Fibroblast of the aortic adventitia (primary cell): Measurements from ENCODE around the gene KATNIP. TPM values are rescaled to one million over a fixed set of nuclear protein-coding genes. Genes with fewer than 3 reads are reported as not detected.

Source experiments
- DNase-seq: peaks from one replicate; pipeline ENCODE4 v3.0.0-alpha.2; 2010; ENCODE audit warnings: low read depth
- H3K4me3 ChIP-seq: 2 replicates; pipeline ENCODE4 v1.5.1; 2011; ENCODE audit warnings: low read depth, mild to moderate bottlenecking, control low read depth, low read length, moderate library complexity
- total RNA-seq: library from RNA; depleted of rRNA; stranded (reverse); fragments of >200 nt; gene quantifications from 2 replicates; pipeline ENCODE4 v1.2.3, GENCODE V29; 2012; ENCODE audit warnings: low replicate concordance
- TF ChIP-seq, protein P1 (sequence below): IDR thresholded peaks from 2 replicates; pipeline ENCODE4 v1.5.1; 2011; ENCODE audit warnings: mild to moderate bottlenecking, low read length, control low read depth, inconsistent platforms; ENCODE audit not compliant: insufficient read depth

KATNIP gene
- total RNA-seq, 1 donor: 23.0 TPM

DNA sequence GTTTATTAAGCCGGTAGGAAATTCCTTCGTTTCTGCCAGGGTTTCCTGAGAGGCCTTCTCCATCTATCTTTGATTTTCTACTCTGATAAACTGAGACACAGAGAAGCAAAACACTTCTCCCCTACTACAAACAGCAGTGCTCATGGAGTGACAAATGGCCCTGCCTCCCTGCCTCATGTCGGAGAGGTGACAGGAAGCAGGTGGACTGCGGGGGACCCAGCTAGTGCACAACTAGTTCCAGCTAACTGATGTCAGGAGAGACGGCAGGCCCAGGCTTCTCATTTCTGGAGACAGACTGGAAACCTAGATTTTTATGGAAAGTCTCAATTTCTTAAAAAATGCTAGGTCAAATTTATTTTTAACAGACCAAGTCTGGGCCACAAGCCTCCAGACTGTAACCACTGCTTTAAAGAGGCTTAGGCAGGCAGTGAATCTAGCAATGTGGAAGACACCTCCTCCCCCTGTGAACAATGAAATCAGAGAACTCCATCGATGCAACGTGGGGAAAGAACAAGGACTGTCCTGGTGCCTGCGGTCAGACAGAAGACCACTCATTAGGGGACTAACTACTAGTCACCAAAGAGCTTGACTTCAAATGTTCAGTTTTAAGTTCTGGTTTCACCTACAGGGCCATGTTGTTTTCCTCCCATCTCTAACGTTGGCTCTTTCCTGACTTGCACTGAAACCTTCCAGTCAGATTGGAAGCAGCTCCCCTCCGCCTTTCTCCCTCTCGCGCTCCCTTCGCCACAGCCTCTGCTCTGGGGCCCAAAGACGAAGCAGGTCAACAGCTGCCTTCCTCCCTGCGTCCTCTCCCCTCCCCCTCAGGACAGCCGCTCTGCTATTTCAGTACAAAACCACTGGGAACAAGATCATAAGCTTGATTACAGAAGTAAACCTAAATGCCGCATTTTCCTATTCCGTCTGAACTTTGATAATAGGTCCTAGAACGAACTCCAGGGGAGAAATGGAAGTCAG is 17.8 kb upstream of the KATNIP start:
- TF ChIP-seq, protein P1, sequence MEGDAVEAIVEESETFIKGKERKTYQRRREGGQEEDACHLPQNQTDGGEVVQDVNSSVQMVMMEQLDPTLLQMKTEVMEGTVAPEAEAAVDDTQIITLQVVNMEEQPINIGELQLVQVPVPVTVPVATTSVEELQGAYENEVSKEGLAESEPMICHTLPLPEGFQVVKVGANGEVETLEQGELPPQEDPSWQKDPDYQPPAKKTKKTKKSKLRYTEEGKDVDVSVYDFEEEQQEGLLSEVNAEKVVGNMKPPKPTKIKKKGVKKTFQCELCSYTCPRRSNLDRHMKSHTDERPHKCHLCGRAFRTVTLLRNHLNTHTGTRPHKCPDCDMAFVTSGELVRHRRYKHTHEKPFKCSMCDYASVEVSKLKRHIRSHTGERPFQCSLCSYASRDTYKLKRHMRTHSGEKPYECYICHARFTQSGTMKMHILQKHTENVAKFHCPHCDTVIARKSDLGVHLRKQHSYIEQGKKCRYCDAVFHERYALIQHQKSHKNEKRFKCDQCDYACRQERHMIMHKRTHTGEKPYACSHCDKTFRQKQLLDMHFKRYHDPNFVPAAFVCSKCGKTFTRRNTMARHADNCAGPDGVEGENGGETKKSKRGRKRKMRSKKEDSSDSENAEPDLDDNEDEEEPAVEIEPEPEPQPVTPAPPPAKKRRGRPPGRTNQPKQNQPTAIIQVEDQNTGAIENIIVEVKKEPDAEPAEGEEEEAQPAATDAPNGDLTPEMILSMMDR: no peak
- DNase-seq: no peak
- no peak overlapping the region for H3K4me3 ChIP-seq

DNA sequence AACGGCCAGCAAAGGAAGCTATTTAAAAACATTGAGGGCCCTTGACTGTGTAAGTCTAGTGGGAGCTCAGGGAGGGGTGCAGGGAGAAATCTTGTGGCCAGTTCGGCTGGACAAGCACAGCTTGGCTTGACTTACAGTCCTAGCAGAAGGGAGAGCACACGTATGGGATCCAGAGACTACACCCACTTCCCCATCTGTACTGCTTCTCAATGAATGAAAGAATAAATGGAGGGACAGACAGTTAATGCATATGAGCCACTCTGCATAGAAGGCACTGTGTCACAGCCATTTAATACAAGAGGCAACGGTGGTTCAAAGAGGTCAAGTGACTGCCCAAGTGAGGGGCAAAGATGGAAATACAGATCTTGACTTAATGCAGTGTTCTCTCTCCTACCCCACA is 15.7 kb upstream of the KATNIP start:
- TF ChIP-seq, protein P1: no peak
- no peak overlapping the region for H3K4me3 ChIP-seq
- DNase-seq: no peak

DNA sequence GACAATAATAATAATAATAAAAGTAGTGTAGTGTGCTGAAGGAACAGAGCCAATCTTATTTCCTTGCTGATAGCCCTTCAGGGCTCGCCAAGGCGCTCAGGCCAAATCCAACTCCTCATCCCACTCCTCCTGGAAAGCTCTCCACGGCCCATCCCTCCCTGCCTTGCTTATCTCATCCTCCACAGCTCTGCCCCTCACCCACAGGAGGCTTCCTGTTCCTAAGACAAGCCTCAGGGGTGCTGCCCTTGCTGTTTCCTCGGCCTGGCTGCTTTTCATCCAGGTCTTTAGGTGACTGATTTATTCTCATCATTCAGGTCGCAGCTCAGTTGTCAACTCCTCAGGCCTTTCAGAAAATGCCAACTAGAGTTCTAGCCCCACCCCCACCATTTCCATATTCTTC is 11.4 kb upstream of the KATNIP start:
- TF ChIP-seq, protein P1: no peak
- no peak for DNase-seq
- H3K4me3 ChIP-seq: no peak overlapping the region

DNA sequence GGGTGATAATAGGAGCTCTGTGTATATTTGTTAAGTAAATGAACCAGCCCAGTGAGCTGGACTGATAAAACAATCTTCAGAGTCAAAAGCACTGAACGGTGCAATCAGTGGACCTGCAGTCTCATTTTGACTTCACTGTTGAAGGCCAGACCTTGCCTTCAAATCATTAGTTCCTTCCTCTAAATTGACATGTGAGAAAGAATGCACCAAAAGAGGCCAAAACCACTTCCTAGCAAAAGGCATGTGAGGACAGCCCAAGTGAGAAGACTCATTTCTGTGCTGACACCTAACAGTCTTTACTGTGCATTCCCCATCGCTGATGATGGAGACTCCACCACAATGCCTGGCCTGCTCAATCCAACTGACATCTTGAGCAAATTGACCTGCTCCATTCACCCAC is 10.8 kb upstream of the KATNIP start:
- H3K4me3 ChIP-seq: no peak overlapping the region
- no peak for DNase-seq
- TF ChIP-seq, protein P1: no peak

DNA sequence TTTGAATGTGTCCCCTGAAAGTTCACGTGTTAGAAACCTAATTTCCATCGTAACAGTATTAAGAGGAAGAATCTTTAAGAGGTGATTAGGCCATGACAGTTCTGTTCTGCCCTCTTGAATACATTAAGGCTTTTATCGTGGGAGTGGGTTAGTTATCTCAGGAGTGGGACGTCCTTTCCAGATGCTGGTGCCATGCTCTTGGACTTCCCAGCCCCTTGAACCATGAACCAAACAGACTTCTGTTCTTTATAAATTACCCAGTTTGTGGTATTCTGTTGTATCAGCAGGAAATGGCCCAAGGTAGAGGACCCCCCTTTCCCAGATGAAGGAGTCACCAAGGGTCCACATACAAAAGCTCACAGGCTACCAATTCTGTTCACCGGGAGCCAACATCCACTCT is 10.3 kb upstream of the KATNIP start:
- H3K4me3 ChIP-seq: no peak overlapping the region
- no peak for DNase-seq
- TF ChIP-seq, protein P1: no peak

DNA sequence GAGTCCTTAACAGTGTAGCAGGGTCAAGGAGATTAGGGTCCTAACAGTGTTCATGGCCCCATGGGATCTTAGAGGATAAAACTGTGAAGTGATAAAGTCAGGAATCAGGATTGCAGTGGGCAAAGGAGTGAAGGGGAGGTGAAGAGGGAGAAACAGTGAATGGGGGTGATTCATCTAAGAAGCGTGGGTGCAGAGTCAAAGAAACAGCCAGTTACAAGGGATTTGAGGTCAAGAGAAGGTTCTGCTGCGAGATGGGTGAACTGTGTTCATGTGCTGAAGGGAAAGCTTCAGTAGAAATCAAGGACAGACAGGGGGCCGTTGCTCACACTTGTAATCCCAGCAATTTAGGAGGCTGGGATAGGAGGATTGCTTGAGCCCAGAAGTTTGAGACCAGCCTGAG is 6.1 kb upstream of the KATNIP start:
- no peak overlapping the region for H3K4me3 ChIP-seq
- TF ChIP-seq, protein P1: no peak
- DNase-seq: no peak
